ENCODE results near the gene P2RY1.

The P2RY1 gene, protein sequence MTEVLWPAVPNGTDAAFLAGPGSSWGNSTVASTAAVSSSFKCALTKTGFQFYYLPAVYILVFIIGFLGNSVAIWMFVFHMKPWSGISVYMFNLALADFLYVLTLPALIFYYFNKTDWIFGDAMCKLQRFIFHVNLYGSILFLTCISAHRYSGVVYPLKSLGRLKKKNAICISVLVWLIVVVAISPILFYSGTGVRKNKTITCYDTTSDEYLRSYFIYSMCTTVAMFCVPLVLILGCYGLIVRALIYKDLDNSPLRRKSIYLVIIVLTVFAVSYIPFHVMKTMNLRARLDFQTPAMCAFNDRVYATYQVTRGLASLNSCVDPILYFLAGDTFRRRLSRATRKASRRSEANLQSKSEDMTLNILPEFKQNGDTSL

DNA sequence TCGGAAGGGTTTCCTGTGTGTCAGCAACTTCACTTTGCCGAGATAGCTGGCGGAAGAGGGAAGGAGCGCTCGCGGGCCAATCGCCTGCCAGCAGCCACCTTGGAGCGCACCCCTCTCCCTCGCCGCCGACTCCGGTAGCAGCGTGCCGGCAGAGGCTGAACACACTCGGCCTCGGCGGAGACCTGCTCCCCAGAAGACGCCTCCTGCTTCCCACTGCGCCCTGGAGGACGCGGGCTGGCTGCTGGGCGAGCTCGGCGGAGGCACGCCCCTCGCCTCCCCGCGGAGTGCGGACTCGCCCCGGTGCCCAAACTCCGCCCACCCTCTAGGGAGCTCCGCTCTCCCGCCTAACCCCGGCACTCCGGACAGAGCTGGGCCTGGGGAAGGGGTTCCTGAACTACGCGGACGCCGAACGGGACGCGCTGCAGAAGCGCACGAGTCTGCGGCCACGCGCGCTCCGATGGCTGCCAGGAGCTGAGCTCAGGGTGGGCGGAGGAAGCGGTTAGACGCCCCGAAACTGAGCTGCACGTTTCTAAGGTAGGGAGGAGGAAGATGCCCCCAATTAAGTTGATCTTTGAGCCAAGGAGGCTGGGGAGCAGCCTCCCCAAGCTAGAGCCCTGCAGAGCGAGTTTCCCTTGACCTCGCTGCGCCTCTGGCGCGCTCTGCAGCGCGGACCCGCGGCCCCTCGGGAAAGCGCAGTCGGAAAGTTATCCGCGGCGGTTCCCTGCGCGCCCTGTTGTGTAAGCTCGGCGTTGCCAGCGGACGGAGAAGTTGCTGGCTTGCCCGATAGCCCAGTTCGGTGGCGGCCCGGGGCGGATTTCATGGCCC, at the start of gene P2RY1:
Gene P2RY1, plus strand, starts transcription at position 356 of the 825 bp plus-strand sequence. CDS start 652 bp downstream, outside the sequence.
- peak; percentile 77 to 81 for DNase-seq

DNA sequence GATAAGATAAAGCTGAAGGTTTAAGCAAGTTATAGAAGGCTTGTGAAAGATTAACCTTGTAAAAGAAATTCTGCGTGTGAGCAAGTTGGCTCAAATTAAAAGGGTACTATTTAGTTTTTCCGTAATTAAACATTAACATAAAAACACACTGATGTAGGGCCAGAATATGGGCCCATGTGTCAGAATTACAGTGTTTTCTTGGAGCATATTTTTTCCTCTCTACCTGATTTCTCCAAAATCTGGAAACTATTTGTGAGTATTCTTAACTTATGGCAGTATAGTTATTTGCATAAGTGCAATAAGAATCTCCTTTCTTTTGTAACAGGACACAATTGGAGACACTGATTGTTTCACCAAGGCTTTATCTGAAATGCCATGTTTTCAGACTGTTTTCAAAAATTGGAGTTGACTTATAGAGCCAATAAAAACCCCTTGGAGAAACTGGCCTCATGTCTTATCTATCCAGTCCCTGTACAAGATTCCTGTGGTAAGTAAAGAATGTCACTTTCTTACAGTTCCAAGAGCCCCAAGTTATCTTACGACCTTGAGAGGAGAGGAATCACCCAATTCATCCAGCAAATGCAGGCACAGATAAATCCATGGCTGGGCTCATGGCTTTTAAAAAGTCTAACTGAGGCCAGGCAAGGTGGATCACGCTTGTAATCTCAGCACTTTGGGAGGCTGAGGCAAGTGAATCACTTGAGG, 47.8 kb upstream of the P2RY1 start:
- no peak for DNase-seq

DNA sequence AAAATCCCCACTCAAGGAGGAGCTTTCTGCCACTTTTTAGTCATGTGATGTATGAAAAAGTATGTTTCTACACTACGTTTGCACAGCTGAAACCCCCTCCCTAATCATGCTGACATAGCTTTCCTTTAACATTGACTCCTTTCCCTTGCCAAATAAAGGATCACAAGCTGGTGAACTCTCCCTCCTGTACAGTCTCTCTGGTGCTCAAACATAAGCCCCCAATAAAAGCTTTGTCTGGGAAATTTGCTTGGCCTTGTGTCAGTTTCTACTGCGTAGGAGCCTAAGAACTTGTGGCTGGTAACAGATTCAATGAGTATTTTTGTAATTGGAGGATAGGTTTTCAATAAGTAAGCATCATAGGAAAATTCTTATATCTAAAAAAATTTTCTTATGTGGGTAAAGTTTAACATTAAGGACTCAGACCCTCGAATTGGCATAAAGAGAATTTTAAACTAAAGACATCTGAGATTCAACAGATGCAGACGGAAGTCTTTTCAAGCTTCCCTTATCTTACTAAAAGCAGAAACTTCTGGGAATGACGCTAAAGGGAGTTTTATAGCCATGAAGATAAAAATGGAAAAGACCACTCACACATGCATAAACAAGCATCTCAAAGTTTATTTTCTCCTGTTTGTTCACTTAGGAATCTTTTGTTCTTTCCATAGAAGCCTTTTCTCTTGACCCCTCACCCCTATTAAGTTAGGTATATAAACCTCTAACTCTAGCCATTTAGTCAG, 44.1 kb upstream of the P2RY1 start:
- no peak for DNase-seq

DNA sequence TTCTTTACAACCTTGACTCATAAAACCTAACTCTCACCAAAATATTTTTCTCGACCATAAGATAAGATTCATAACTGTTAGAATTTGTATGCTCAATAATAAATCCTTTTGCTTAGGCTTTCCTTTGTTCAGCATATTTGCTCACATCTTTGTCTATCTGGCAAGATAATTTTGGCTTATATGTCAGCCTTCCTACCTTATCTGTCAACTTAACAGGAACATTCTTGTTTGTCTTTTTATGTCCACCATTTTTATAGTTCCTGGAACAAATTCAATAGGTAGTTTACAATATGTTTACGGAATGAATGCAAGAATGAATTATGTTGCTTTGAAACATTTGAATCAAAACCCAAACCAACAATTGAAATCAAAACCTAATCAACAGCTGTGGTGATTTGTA, 41.0 kb upstream of the P2RY1 start:
- no peak for DNase-seq

DNA sequence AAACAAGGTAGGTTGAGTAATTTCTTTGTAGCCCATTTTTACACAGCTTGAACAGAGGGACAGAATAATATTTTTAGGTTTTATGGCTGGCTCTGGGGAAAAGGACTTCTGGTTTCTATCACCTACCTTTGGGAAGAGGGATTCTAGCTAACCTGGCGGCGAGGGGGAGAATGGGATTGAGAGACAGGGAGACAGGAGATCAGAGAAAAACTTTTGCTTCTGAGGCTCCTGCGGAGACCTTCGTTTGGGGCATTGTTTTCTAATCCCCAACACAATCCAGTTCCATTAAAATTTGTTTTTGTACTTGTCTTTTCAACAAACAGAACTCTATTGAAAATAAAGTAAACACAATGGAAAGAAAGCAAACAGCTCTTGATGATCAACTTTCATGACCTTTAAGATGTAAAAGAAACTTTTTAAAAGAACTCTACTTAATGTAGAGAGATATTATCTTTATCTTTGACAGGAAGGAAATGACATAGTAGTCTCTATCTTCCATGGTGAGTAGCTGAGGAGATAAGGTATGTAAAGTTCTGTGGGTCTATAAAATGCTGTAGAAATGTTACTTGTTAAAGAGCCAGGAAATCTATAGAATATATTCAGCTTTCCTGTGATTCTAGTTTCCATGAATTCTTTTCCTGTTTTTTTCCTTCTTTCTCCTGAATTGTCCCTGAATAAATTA, 37.0 kb upstream of the P2RY1 start:
- DNase-seq, result no peak

DNA sequence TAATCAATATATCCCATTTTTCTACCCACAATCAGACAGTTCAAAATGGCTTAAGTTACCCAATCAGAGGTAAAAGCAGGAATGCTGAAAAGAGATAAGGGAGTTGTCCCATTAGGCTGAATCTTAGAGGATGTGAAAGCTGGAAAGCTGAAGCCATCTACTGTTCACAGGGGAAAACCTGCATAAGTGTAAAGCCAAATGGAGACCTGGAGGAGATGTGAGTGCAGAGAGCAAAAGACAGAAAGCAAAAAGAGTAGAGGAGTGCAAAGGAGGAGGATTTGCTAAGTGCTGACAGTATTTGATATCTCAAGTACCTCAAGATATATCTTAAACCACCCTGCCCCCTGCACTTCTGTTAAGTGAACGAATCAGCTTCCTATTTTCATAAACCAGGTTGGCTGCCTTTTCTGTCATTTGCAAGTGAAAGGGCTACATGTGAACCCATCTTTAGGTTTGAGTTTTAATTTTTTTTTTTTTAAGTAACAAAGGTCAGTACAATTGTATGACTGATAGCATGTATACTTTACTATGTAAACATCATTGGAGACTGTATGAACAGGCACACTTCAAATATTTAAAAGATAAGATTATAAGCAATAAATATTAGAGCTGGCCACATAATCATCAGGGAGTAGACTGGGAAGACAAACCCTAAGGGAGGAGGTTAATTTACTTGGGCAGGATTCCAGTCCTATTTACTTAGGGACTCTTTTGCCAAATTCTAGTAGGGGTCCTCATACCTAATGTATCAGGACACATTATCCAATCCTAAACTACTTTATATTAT, 22.8 kb upstream of the P2RY1 start:
- DNase-seq, result no peak

DNA sequence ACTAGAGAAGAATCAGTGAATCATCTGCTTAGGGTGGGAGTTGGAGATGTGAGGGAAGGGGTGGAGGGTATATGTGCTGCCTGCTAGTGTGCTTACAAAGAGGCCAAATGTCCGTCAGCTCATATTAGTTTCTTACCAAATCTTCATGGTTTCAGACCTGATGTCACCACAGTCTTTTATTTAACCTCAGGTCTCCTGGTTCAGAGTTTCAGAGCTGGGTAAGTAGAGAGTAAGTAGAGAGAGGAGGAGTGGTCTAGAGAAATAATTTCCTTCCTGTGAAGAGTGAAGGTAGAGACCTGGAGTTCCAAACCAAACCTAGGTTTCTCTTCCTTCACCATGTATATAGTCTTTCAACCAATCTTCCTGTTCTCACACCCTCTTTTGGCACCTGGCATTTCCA, 17.5 kb upstream of the P2RY1 start:
- no peak for DNase-seq

DNA sequence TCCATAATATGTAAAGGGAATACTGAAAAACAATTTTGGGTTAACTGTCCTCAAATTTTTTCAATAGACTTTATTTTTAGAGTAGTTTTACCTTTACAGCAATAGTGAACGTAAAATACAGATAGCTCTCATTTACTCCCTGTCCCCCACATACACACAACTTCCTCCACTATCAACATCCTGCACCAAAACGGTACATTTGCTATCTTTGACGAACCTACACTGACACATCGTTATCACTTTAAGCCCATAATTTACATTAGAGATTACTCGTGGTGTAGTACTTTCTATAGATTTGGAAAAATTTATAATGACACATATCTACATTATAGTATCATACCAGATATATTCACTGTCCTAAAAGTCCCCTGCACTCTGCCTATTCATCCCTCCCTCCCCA, 16.9 kb upstream of the P2RY1 start:
- DNase-seq, result no peak

DNA sequence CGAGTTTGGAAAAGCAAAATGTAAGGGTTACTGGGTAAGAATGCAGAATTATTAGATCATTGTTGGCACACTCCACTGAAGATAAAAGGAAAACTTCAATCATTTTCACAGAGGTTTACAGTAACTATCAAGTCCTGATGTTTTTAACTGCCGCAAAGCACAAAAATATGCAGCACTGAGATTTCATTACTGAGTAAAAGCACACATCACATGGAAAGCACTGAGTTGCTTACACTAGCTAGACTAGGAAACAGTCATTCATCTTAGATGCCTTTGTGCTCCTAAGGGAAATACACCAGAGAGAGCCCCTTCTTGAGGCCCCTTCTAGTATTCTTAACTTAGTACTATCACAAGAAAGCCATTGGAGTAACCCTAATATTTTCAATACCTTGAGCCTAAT, 11.8 kb upstream of the P2RY1 start:
- DNase-seq, result no peak

DNA sequence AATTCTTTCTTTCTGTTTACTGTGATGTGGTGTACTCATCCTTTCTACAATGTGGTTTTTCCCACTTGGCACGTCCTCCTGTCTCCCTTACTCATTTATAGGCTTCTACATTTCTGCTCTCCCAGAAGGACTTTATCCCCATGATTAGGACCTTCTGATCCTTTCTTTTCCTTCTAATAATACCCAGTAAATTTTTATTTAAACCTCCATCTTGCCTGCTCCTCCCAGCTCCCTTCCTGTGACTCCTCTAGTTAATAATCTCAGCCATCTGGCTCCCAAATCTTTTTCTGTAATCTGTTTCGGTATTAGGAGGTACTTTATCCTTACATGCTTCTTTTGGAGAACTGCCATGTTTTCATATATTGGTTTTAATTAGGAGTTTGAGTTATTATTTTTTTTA, 11.2 kb upstream of the P2RY1 start:
- DNase-seq, result no peak

DNA sequence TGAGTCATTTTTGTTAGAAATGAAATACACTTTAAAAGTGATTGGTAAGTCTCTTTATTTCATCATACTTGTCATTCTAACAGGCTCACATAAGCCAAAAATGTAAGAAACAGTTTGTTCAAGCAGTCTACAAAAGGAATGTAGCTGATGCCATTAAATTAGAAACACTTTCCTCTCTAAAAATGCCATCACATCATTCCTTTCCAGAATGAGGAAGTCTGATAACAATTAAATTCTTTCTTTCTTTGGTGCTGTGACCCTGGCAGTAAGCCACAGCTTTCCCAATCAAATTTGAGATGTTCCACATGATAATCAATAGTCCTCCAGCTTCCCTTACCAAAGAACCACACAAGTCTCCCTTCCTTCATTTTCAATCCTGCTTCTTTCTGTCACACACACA, 9.4 kb upstream of the P2RY1 start:
- no peak for DNase-seq

DNA sequence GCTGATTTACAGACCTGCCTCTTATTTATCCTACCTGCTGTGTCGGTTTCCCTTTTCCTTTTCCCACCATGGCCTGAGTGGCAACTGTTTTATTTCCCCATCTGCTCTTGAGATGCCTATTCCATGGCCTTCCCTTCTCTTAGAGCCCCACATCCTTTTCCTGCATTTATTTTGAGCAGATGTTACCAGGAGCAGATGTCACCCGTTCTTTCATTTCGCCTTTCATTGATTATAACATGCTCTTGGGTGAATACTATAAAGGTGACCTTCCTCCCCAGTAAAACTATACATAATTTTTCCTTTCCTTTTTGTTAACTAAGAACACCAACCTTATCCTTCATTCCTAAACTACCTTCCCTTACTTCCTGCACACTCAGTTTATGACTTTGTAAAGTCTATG, 8.5 kb upstream of the P2RY1 start:
- DNase-seq, result no peak

DNA sequence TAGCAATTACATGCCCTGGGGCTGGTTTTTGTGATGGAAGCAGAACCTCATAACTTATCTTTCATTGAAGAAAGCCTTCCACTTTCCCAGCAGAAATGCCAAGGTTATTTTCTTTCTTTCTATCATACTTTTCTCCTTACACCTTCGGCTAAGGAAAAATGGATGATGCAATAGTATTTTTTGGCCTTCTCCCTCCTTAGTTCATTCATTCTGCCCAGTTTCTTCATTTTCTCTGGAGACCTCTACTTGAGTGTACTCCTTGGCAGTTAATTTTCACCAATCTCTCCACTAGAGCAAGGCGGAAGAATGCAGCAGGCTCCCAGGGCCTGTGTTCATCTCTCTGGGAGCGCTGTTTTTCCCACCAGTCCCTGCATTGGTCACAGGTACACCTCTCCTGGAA, 7.6 kb upstream of the P2RY1 start:
- DNase-seq, result no peak

DNA sequence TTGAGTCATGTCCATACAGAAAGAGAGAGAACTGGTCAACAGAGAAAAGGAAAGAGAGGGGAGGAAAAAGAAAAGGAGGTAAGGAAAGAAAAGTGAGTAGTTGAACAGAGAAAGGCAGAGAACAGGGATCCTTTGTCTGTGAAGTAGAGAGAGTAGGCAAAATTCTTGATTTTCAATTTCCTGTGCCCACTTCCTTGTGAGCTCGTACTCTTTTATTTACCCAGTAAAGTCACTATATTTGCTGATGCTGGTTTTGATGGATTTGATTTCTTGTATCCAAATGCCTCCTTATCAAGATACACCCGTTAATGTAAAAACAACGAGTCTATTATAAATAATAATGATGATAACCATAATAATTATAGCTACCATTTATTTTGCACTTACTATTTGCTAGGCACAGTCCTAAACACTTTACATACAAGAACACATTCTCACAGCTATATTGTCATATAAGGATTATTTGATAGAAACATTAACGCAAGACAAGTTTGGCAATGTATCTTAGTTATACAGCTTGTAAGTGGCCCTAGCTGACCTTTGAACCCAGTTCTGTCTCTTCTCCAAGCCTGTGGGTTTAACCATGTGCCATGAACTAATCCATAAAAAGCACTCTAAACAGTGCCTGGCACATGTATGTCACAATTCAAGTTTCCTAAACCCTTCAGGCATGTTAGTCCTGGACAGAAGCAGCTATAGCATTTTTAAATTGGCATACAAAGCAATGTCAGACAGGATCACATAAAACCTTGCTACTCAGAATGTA, 6.7 kb upstream of the P2RY1 start:
- no peak for DNase-seq

DNA sequence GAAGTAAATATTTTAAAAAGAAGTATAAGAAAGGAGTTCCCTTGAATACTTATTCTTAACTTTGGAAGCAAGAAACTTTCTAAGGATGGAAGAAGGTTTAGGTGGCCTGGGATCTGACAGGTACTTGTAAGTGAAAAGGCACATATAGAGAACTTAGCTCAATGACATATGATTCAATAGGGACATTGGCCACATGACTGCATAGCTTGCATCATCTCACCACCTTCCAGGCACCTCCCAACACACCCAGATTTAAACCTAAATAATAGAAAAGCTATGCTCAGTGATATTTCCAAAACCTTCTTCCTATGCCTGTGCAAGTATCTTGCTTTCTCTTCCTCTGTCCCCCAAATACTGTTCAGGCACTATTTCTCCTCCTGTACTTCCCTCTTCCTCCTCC, 4.7 kb upstream of the P2RY1 start:
- no peak for DNase-seq

DNA sequence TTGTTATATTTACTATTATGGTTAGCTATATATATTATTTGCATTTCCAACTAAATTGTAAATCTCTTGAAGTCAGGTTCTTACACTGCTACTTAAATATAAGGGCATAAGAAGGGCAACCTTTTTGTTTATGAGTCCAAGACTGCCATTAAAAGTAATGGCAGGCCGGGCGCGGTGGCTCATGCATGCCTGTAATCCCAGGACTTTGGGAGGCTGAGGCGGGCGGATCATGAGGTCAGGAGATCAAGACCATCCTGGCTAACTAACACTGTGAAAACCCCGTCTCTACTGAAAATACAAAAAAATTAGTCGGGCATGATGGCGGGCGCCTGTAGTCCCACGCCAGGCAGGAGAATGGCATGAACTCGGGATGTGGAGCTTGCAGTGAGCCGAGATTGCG, 2.9 kb upstream of the P2RY1 start:
- no peak for DNase-seq

DNA sequence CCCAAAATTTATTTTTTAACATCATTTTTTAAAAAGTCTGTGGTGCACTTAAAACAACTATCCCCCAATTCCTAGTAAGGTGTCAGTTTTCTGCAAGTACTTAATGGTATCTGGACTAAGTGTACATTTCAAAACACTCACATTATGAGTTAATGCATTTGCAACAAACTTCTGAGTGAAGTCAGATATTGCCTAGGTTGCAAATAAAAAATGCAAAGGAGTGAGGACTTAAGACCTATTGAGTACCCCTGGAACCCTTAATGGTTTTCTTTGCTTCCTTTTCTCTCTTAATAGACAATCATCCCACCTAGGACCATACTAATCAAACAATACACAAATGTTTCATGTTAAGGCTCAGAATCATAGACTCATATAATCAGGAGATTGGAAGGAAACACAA, 1.8 kb upstream of the P2RY1 start:
- no peak for DNase-seq

DNA sequence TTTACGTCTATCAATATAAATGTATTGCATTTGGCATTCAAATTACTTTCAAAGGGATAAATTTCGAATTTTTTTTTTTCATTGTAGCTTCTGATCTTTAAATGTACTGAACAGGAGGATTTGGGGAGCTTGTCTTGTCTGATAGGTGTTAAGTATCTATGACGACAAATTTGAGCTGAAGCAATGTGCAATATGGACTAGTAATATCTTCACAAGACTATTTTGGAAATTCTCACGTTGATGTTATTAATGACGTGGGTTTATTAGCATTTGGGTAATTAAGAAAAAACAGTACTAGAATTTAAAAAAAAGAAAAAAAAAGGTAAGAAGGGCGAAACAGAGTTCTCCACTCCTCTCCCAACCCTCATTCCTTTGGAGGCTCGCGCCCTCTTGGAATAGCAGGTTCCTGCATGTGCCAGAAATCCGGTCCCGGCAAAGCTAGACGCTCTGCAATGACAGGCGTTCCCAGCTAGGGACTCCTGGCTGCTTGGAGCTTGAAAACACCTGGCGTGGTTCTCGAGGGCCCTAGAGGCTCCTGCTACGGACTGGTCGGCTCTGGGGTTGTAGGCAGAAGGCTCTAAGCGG, 648 bp upstream of the P2RY1 start:
- no peak for DNase-seq

DNA sequence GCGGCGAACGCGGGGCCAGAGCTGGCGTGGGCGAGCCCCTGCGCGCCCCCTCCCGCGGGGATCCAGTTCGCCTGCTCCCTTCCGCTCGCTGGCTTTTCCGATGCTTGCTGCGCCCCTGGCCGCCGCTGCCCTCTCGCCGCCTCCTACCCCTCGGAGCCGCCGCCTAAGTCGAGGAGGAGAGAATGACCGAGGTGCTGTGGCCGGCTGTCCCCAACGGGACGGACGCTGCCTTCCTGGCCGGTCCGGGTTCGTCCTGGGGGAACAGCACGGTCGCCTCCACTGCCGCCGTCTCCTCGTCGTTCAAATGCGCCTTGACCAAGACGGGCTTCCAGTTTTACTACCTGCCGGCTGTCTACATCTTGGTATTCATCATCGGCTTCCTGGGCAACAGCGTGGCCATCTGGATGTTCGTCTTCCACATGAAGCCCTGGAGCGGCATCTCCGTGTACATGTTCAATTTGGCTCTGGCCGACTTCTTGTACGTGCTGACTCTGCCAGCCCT, 721 bp downstream of the P2RY1 start:
- no peak for DNase-seq

DNA sequence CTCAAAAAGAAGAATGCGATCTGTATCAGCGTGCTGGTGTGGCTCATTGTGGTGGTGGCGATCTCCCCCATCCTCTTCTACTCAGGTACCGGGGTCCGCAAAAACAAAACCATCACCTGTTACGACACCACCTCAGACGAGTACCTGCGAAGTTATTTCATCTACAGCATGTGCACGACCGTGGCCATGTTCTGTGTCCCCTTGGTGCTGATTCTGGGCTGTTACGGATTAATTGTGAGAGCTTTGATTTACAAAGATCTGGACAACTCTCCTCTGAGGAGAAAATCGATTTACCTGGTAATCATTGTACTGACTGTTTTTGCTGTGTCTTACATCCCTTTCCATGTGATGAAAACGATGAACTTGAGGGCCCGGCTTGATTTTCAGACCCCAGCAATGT, 1.3 kb downstream of the P2RY1 start:
- DNase-seq, result no peak

All from SW 1271 (cell line).